NCI-H2196 (cell line): ENCODE data around the gene NIT1.
A peak's percentile ranks its signal among the peaks of the same experiment; 100 is the strongest.
"Not testable (repeated sequence)": the region's sequence is repeated elsewhere in the genome, so short reads cannot be mapped to it uniquely, and the experiment has no call there.

ENCODE experiments used
- DNase-seq: peaks from one replicate; lab custom pipeline; 2025; ENCODE audit not compliant: unreplicated experiment; lab: John Stamatoyannopoulos, UW

The NIT1 gene

DNA sequence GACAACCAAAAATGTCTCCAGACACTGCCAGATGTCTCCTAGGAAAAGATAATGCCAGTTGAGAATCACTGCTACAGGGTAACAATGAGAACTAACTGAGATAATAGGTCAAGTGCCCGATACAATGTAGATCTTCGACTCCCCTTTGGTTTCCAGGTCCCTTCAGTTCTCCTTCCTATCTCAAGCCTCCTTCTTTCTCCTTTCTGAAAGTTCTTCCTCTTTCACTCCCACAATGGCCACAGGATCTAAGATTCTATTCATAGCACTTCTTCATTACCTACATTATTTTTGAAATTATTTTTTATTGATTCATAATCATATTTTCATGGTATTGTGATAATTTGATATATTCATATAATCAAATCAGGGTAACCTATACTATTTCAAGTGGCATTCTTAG is 6.4 kb upstream of the NIT1 start:
- DNase-seq, result no peak

DNA sequence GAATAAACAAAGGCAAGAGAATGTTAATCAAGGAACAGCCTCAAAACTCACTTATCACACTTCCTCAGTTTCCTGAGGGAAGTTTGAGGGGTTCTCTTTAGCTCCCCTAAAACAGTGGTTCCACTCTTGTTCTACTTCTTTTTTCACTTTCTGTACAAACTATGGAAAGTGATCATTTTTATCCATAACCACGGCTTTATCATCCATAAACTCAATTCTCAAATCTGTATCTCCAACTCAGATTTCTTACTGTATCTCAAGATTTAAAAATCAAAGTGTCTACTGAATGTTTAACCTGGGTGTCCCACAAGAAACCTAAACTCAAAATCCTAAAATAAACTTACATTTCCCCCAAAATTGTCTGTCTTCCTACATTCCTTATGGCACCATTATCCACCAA is 4.0 kb upstream of the NIT1 start:
- DNase-seq, result no peak

DNA sequence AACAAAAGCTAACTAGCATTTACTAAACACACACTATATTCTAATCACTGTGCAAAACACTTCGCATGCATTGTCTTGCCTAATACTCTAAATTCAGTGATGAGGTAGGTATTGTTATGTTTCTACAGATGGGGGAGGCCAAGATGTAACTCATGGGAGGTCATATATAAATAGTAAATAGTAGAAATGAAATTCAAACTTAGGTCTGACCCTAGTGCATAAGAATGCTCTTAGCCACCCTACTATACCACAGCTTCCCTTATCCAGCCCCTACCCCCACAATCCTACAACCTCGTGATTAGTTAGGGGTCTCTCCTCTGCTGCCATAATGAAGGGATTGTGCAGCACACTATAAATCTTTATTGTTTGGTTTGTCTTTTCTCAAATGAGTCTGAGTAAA is 3.3 kb upstream of the NIT1 start:
- DNase-seq, result no peak

DNA sequence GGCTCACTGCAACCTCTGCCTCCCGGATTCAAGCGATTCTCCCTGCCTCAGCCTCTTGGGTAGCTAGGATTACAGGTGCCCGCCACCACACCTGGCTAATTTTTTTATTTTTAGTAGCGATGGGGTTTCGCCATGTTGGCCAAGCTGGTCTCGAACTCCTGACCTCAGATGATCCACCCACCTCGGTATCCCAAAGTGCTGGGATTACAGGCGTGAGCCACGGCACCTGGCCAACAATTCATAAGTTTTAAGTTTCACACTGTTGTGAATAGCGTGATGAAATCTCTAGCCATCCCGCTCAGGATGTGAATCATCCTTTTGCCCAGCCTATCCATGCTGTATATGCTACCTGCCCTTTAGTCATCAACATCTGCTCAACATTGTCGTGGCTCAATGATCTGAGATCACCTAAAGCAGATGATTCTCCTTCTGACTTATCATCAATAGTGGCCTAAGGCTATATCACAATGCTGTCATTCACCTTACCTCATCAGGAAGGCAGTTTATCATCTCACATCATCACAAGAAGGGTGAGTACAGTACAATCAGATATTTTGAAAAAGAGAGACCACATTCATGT is 2.7 kb upstream of the NIT1 start:
- peak; percentile 32 for DNase-seq

DNA sequence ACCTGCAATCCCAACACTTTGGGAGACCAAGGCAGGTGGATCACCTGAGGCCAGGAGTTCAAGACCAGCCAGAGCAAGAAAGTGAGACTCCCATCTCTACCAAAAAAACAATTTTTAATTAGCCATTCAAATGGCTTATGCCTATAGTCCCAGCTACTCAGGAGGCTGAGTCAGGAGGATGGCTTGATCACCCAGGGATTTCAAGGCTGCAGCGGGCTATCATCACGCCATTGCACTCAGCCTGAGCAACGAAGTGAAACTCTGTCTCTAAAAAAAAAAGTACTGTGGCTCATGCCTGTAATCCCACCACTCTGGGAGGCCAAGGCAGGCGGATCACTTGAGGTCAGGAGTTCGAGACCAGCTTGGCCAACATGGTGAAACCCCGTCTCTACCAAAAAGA is 1.9 kb upstream of the NIT1 start:
- DNase-seq, result not testable (repeated sequence)

DNA sequence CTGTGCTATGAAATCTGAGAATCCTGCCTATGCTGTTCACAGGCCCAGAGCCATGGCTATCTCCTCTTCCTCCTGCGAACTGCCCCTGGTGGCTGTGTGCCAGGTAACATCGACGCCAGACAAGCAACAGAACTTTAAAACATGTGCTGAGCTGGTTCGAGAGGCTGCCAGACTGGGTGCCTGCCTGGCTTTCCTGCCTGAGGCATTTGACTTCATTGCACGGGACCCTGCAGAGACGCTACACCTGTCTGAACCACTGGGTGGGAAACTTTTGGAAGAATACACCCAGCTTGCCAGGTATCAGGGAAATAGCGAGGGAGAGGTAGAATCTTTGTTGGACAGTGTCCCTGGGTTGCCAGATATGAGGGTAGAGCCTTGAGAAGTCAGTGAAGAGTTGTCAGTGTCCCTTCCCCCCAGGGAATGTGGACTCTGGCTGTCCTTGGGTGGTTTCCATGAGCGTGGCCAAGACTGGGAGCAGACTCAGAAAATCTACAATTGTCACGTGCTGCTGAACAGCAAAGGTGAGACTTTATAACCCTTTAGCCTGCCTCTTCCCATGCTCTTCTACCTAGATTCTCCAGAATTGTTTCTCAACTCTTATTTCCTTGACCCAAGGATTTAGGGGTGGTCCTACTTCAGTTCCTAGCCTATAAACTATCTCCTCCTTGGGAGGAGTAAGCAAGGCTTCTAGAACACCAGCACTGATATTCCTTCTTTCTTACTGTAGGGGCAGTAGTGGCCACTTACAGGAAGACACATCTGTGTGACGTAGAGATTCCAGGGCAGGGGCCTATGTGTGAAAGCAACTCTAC is 1.4 kb downstream of the NIT1 start:
- peak; percentile 23 for DNase-seq

DNA sequence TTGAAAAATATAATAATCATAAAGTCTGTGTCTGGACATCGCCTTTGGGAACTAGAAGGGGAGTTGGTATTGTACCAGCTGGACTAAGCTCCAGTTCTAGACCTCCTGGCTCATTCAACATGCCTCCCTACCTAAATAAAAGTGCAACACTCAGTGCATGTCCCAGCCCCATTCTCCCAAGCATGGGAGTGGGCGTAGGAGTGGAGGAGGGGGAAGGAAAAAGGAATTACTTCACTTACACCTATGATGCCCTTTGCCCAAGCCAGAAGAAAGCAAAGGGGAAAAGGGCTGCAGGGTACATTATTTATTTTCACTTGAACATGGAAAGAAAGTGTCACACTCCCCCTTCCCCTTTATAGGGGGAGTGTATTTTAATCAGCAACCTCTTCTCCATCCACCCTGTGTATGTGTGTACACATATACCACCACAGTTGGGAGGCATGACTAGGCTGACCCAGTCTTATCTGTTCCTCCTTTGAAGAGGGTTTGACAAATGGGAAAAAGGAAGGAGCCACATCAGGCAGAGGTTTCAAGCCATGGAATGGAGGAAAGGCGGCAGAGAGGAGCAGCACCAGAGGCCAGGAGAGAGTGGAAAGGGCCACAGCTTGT is 3.2 kb downstream of the NIT1 start:
- no peak for DNase-seq

DNA sequence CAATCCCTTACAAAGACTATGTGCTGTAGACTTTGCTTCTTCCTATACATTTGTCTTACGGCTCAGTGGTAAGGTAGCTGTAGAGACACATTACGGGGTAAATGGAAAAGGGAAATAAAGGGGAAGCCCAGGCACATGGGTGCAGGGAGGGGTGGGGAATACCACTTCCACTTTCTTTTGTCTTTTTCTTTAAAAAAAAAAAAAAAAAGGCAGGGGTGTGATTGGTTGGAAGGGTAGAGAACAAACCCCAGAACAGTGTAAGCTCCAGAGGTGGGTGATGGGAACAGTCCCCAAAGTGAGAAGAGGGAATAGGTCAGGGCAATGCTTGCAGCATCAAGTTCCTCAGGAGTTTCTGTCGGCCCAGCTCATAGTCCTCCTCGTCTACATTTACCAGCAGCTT is 3.9 kb downstream of the NIT1 start:
- DNase-seq, result no peak

DNA sequence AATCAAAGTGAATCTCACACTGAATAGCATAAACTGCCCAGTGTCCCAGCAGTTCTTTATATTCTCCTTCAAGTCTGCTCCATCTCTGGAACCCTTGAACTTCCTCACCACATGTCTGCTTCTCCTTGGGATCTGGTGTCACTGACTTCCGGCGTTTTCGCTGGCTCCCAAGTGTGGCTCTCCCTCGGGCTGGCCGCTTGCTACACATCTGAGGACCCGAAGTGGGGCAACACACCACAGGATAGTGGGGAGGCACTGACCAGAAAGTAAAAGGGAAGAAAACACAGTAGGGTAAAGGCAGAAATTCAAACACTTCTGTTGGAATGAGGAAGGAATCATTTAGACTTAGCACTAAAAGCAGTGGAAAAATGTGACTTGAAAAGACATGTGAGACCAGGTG is 5.1 kb downstream of the NIT1 start:
- DNase-seq, result no peak

DNA sequence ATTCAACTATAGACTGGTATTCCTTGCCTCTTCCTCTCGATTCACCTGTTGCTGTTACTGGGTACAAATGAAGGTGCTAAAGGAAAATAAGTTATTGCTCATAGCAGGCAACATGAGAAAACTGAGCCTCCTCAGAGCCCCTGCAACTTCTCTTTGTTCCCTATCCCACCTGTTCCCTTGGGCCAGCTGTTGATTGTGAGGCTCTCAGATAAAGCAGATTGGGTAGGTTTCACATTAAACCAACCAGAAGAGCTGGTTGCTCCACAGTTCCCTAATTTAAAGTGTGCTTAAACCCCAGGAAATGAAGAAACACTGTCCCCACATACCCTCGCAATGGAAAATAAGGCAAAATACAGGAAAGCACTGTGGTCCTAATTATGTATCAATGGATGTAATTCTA is 9.7 kb downstream of the NIT1 start:
- DNase-seq, result no peak

DNA sequence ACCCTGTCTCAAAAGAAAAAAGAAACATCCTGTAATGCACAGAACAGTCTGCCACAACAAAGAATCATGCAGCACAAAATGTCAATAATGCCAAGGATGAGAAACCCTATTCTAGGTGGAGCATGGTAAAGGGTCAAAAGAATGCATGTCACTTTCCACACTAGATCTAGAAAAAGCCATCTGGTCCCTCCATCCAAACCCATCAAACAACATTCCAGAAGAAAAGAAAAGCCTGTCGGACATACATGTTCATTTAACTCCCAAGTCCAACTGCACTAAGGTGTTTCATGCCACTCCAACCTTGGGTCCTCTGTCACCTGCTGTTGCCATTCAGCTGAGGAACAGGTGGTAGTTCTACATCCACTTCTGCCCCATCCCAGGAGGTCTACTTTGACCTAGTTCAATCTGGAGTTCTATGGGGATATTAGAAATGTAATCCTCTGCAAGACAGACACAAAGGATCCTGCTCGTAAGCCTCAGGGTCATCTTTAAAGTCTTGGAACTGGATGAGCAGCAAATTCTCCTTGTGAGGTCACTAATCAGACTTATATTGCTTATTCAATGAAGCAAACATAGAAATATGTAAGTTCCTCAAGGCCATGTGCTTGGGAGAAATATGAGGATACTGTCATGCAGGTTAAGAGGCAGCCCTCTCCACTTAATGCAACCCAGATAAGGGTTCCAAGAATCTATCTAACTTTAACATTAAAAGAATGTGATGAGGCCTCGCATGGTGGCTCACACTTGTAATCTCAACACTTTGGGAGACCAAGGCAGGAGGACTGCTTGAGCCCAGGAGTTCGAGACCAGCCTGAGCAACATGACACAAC is 10.9 kb downstream of the NIT1 start:
- no peak for DNase-seq

DNA sequence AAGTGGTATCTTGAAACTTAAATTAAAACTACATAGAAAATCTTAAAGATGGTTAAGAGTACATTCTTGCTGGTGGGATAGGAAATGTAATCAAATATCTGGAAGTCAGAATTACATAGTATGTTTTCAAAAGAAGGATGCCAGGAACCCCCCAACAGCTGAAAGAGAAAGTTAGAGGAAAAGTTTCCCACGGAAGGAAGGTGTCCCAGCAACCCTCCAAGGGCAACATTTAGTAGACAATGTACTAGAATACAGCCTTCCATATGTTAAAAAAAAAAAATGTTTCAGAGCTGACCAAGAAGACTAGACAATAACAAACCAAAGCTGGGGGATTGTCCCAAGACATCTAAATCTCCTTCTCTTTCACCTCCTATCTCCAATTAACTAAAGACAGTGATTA is 12.4 kb downstream of the NIT1 start:
- no peak for DNase-seq

DNA sequence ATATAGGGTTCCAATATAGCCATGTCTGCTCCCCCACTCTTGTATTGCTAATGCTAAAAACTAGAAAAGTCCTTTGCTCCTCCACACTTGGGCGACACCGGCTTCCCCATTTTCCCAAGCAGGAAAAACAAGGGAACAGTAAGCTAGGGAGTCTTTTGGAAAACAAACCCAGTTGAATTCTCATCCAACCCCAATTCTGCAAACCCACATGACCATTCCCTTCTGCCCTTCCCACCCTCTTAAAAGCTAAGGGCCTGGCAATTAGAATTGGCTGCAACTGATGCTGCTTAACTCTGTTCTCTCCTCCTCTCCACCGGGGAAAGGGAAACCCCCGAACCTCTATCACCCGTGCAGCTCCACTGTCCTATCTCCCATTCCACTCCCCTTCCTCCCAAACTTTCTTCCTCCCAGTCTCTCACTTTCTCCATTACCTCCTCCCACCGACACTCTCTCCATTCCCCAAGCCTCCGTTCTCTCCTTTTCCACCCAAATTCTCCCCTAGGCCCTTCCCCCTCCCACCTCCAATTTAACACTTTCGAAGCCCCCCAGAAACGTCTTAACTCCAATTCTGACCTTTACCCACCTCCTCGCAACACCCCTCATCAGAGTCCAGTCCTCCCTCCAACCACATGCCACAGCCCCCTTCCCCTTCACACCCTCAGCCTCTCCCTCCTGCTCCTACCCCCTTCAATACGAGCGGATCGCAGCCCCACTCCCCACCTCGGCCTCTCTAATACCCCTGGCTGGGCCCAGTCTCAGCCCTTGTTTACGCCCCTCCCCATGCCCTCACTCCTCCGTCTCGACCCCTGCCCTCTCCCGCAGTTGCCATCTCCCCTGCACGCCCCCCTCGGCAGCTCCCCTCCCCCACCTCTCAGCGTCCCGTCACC is 13.9 kb downstream of the NIT1 start:
- DNase-seq, result no peak

DNA sequence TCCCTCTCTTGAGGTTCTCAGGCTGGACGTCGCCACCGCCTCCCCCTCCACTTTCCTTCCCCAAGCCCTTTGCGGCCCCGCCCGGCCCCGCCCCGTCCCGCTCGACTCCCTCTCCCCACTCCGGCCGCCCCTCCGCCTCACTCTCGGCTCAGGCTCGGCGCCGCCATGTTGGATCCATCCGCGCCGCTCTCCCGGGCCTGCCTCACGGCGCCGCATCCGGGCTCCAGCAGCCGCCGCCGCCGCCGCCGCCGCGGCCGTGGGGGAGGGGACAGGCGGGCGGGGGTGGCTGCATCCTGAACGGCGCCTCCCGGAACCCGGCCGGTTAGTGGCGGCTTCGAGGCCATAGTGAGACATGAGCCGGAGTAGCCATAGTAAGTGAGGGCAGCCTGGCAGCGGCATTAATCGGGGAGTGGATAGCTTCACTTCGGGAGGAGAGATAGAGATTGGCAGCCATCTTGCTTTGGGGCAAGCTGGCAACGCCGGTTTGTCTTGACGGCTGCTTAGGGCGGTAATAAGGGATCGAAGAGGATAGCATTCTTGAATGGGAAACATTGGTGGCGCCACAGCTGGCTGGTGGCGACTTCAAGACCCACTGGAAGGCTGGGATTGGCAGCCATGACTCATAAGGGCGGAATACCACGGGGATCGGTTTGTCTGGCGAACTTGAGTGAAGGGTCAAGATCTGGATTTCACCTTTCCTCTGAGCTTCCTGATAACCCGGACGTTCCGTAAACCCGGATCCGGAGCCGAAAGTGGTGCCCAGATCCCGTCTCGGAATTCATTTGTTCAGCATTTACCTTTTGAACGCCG is 14.7 kb downstream of the NIT1 start, which contains the start of gene DEDD:
DEDD (minus strand) TSS at position 258 of the 810 bp plus-strand sequence. CDS start 8,205 bp downstream, outside the sequence.
- peak; percentile 91 for DNase-seq

DNA sequence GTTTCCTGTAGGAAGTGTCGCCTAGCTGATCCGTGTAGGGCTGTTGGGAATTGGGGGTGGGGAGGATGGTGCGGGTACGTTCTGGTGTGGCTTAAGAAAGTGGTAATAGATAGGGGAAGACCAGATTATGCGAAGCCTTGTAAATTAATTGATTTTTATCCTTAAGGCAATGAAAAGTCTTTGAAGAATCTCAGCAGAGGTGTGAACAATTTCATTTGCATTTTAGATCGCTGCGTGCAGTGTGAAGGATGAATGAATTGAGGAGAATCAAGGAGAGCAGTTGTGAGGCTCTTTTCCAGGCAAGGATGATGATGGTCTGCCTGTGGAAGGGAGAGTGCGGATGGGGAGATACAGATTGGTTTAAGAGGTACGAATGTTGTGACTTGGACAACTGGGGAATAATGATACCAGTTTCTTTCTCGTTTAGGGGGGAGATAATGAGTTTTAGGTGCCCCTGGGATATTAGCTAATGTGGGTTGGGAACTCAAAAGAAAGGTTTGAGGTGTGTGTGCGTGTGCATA is 15.4 kb downstream of the NIT1 start:
- DNase-seq, result no peak

DNA sequence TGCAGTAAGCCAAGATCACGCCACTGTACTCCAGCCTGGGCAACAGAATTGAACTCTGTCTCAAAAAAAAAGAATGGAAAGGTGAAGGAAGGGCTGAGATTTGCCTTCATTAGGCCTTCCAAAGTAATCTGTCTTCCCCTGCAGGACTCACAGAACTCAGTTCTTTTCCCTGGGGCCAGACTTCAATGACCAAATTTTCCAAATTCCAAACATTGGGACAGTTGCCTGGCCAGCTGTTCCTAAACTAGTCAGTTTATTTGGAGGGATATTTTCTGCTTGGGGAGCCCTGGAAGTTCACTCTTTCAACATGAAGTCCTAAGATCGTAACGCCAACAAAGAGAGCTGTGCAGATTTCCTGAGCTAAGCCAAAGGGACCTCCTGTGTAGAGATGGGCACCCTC is 20.0 kb downstream of the NIT1 start:
- DNase-seq, result no peak

DNA sequence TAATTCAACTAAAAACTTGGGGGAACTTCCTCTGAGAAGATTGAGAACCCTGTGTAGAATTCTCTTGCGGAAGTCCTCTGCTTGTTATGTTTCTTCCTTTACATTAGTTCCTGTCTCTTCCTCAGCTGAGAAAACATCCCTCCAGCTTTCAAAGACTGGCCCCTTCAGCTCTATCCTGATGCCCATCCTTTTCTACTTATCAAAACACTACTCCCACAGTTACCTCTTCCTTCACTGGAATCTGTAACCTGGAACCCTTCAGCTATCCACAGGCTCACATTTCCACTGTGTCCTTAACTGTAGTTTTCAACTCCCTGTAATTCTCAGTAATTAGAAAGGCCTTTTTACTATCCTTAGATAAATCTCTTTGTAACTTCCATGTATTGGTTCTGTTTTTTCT is 20.5 kb downstream of the NIT1 start:
- DNase-seq, result no peak

DNA sequence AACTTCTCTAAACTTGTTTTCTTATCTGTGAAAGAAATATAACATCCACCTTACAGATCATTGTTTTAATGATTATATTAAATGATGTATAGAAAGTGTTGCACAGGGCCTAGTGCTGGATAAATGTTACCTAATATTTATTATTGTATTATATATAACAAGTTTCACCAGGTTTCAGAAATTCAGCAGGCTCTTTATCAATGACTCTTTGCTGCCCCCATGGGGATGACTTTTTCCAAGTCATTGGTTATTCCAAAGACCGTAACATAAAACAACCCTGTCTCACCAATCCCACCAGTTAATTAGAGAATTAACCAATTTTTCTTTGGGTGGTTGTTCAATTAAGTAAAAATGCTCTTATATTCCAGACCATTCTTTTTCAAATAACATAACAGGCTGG is 21.9 kb downstream of the NIT1 start:
- DNase-seq, result peak; percentile 59

DNA sequence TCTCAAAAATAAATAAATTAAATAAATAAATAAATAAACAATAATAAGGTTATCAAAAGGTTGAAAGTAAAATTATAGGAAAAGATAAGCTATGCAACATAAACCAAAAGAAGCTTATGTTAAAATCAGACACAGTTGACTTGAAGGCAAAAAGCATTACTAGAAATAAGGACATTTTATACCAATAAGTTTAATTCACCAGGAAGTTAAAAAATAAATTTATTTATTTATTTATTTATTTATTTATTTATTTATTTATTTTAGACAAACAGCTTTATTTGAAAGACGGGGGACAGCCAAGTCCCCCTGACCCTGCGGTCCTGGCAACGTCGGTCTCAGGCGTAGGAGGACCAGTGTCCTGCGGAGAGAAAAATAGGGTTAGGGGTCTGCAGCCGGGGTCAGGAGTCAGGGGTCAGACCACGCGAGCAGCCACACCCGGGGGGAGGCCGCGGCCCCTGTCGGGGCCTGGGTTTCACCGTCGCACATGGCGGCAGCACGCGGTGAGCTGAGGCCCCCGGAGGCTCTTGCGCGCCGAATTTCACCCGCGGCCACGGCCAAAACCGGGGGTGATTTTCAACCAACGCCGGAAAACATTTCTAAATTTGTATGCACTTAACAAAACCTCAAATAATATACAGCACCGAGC is 23.0 kb downstream of the NIT1 start:
- DNase-seq, result no peak
